ENCODE measurements around the gene HIBCH.

The HIBCH gene

DNA sequence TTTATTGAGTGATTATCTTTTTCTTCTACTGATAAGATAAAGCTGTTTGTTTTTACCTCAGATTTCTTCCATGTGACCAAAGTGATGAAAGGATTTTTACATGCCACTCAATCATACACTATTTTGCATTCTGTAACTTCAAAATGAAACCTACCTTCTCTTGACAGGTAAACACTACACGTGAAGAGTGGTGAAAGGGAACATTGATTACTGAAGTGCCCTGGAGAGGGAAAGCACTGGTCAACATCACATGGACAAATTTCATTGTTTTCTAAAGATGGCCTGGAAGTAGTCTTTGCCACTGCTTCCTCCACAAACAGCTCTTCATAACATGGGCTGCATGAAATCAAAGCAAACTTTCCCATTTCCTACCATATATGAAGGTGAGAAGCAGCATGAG is 120.1 kb downstream of the HIBCH start:
- H3K9me3 ChIP-seq (ENCODE audit: severe bottlenecking) = no peaks in the 10 kb centered on the region
- H3K36me3 ChIP-seq = no peaks in the 10 kb centered on the region
- DNase-seq = no peak
- no peaks in the 10 kb centered on the region for H3K27me3 ChIP-seq (ENCODE audit: insufficient read depth, low read depth, severe bottlenecking)
- no peak for TF ChIP-seq CTCF (IDR thresholded peaks at IDR 0.05; ENCODE audit: low read depth, low read length)
- H3K27ac ChIP-seq = no peak overlapping the region
- H3K4me3 ChIP-seq (ENCODE audit: low read depth, low read length) = no peak overlapping the region

GRCh38 chr2:190199109-190199508 is 120.5 kb downstream of the HIBCH start:
- TF ChIP-seq CTCF (IDR thresholded peaks at IDR 0.05; ENCODE audit: low read depth, low read length) = no peak
- Histone ChIP-seq H3K9me3 (ENCODE audit: severe bottlenecking) (no peaks in the 10 kb centered on the region), H3K4me3 (ENCODE audit: low read depth, low read length) (no peak overlapping the region), H3K27ac (no peak overlapping the region), H3K36me3 (no peaks in the 10 kb centered on the region), H3K27me3 (ENCODE audit: insufficient read depth, low read depth, severe bottlenecking) (no peaks in the 10 kb centered on the region)
- no peak for DNase-seq

GRCh38 chr2:190197143-190197720 is 122.4 kb downstream of the HIBCH start:
- TF ChIP-seq CTCF (IDR thresholded peaks at IDR 0.05; ENCODE audit: low read depth, low read length) = no peak
- Histone ChIP-seq H3K4me3 (ENCODE audit: low read depth, low read length) (no peak overlapping the region), H3K36me3 (no peaks in the 10 kb centered on the region), H3K27ac (no peak overlapping the region), H3K27me3 (ENCODE audit: insufficient read depth, low read depth, severe bottlenecking) (no peaks in the 10 kb centered on the region), H3K9me3 (ENCODE audit: severe bottlenecking) (no peaks in the 10 kb centered on the region)
- no peak for DNase-seq

- Histone ChIP-seq H3K27ac (no peak overlapping the region), H3K27me3 (ENCODE audit: insufficient read depth, low read depth, severe bottlenecking) (no peaks in the 10 kb centered on the region), H3K9me3 (ENCODE audit: severe bottlenecking) (no peaks in the 10 kb centered on the region), H3K36me3 (no peaks in the 10 kb centered on the region), H3K4me3 (ENCODE audit: low read depth, low read length) (no peak overlapping the region)
- TF ChIP-seq CTCF (IDR thresholded peaks at IDR 0.05; ENCODE audit: low read depth, low read length) = no peak
- DNase-seq = no peak
Measured at GRCh38 chr2:190190507-190191162, 129.0 kb downstream of the HIBCH start.

- DNase-seq = no peak
- Histone ChIP-seq H3K27ac (no peak overlapping the region), H3K36me3 (no peaks in the 10 kb centered on the region), H3K9me3 (ENCODE audit: severe bottlenecking) (no peaks in the 10 kb centered on the region), H3K27me3 (ENCODE audit: insufficient read depth, low read depth, severe bottlenecking) (no peaks in the 10 kb centered on the region), H3K4me3 (ENCODE audit: low read depth, low read length) (no peak overlapping the region)
- no peak for TF ChIP-seq CTCF (IDR thresholded peaks at IDR 0.05; ENCODE audit: low read depth, low read length)
Measured at GRCh38 chr2:190188289-190188688, 131.3 kb downstream of the HIBCH start.

- Histone ChIP-seq H3K27me3 (ENCODE audit: insufficient read depth, low read depth, severe bottlenecking) (no peaks in the 10 kb centered on the region), H3K9me3 (ENCODE audit: severe bottlenecking) (no peaks in the 10 kb centered on the region), H3K36me3 (no peaks in the 10 kb centered on the region), H3K27ac (no peak overlapping the region), H3K4me3 (ENCODE audit: low read depth, low read length) (no peak overlapping the region)
- no peak for TF ChIP-seq CTCF (IDR thresholded peaks at IDR 0.05; ENCODE audit: low read depth, low read length)
- DNase-seq = no peak
Measured at GRCh38 chr2:190186238-190186637, 133.4 kb downstream of the HIBCH start.

Measured in WERI-Rb-1 (cell line).